Measurements from ENCODE around the gene CPXM2. TPM values are rescaled to one million over a fixed set of nuclear protein-coding genes. Genes with fewer than 3 reads are reported as not detected.

The CPXM2 gene
- total RNA-seq, 3 donors from 2014 or later (not counting 1 experiment from before 2014, with no cell fraction given), result not detected

- no peak overlapping the region for H3K4me3 ChIP-seq (ENCODE audit: low read length)
- H3K4me1 ChIP-seq (ENCODE audit: control insufficient read depth, insufficient read depth, low read length), result no peaks in the 10 kb centered on the region
- no peak for TF ChIP-seq CTCF (IDR thresholded peaks at IDR 0.05)
- intact Hi-C loops (cut with micrococcal nuclease), result no loop called here
- Mint-ChIP-seq H3K4me1 (no peaks in the 10 kb centered on the region), H3K4me3 (no peak overlapping the region), H3K27me3 (ENCODE audit: low read depth in 2 of 2) (peaks cover 14 to 30% of the 10 kb centered on the region in 2 donors), H3K36me3 (no peaks in the 10 kb centered on the region), H3K27ac (no peak overlapping the region), H3K9me3 (no peaks in the 10 kb centered on the region)
- no peaks in the 10 kb centered on the region for H3K9me3 ChIP-seq (ENCODE audit: control insufficient read depth, insufficient read depth, low read length)
- H3K36me3 ChIP-seq (ENCODE audit: control insufficient read depth, insufficient read depth, low read length), result no peaks in the 10 kb centered on the region
- H3K27ac ChIP-seq (ENCODE audit: low read length), result no peak overlapping the region
- H3K27me3 ChIP-seq (ENCODE audit: control insufficient read depth, insufficient read depth, low read length), result no peaks in the 10 kb centered on the region
- DNase-seq (no peak), ATAC-seq (no peak)
- WGBS (ENCODE audit: insufficient coverage), result 83% methylated on average over 10 of the region's 11 CpGs
Measured at GRCh38 chr10:123795846-123796590, 95.6 kb downstream of the CPXM2 start.

- Histone ChIP-seq H3K36me3 (ENCODE audit: control insufficient read depth, insufficient read depth, low read length) (no peaks in the 10 kb centered on the region), H3K4me3 (ENCODE audit: low read length) (no peak overlapping the region), H3K9me3 (ENCODE audit: control insufficient read depth, insufficient read depth, low read length) (no peaks in the 10 kb centered on the region), H3K27ac (ENCODE audit: low read length) (no peak overlapping the region), H3K4me1 (ENCODE audit: control insufficient read depth, insufficient read depth, low read length) (no peaks in the 10 kb centered on the region), H3K27me3 (ENCODE audit: control insufficient read depth, insufficient read depth, low read length) (no peaks in the 10 kb centered on the region)
- Mint-ChIP-seq H3K36me3 (no peaks in the 10 kb centered on the region), H3K9me3 (no peaks in the 10 kb centered on the region), H3K27me3 (ENCODE audit: low read depth in 2 of 2) (peaks cover 9 to 27% of the 10 kb centered on the region in 2 donors), H3K4me1 (no peaks in the 10 kb centered on the region), H3K4me3 (no peak overlapping the region), H3K27ac (no peak overlapping the region)
- ATAC-seq, result no peak
- DNase-seq, result no peak
- WGBS (ENCODE audit: insufficient coverage), result 86% methylated on average over 10 of the region's 10 CpGs
- no peak for TF ChIP-seq CTCF (IDR thresholded peaks at IDR 0.05)
- intact Hi-C loops (cut with micrococcal nuclease), result no loop called here
Measured at GRCh38 chr10:123795196-123795780, 96.3 kb downstream of the CPXM2 start.

GRCh38 chr10:123792248-123792978, 99.2 kb downstream of the CPXM2 start:
- no peak overlapping the region for H3K4me3 ChIP-seq (ENCODE audit: low read length)
- H3K9me3 ChIP-seq (ENCODE audit: control insufficient read depth, insufficient read depth, low read length), result no peaks in the 10 kb centered on the region
- H3K27ac ChIP-seq (ENCODE audit: low read length), result no peak overlapping the region
- 75% methylated on average over 11 of the region's 11 CpGs for WGBS (ENCODE audit: insufficient coverage)
- H3K27me3 ChIP-seq (ENCODE audit: control insufficient read depth, insufficient read depth, low read length), result no peaks in the 10 kb centered on the region
- H3K27ac Mint-ChIP-seq, result no peak overlapping the region
- ATAC-seq (no peak), DNase-seq (no peak)
- H3K4me1 Mint-ChIP-seq, result no peaks in the 10 kb centered on the region
- no peaks in the 10 kb centered on the region for H3K4me1 ChIP-seq (ENCODE audit: control insufficient read depth, insufficient read depth, low read length)
- no peak for TF ChIP-seq CTCF (IDR thresholded peaks at IDR 0.05)
- H3K4me3 Mint-ChIP-seq, result no peak overlapping the region
- no peaks in the 10 kb centered on the region for H3K9me3 Mint-ChIP-seq
- no peaks in the 10 kb centered on the region for H3K36me3 ChIP-seq (ENCODE audit: control insufficient read depth, insufficient read depth, low read length)
- peaks cover 6 to 13% of the 10 kb centered on the region in 2 donors for H3K27me3 Mint-ChIP-seq (ENCODE audit: low read depth in 2 of 2)
- no peaks in the 10 kb centered on the region for H3K36me3 Mint-ChIP-seq
- intact Hi-C loops (cut with micrococcal nuclease), result no loop called here
